GM19193 (cell line): Measurements from ENCODE around the gene GNL2.

Experiments used
- POLR2A ChIP-seq: IDR thresholded peaks from 4 replicates; pipeline ENCODE4 v1.6.1; 2011; ENCODE audit not compliant: insufficient read depth, insufficient read length; ENCODE audit errors: extremely low read depth

Gene GNL2

GRCh38 chr1:37621326-37621870, 25.7 kb upstream of the GNL2 start:
- TF ChIP-seq POLR2A: no peak

GRCh38 chr1:37620707-37621106, 25.0 kb upstream of the GNL2 start:
- no peak for TF ChIP-seq POLR2A

GRCh38 chr1:37616330-37616729, 20.6 kb upstream of the GNL2 start:
- TF ChIP-seq POLR2A: no peak

- no peak for TF ChIP-seq POLR2A
These were observed 18.4 kb upstream of the GNL2 start for GRCh38 chr1:37614105-37614504.

GRCh38 chr1:37612186-37612585, 16.4 kb upstream of the GNL2 start:
- no peak for TF ChIP-seq POLR2A

- no peak for TF ChIP-seq POLR2A
These were observed 14.3 kb upstream of the GNL2 start for GRCh38 chr1:37609994-37610393.

GRCh38 chr1:37609002-37609401, 13.3 kb upstream of the GNL2 start:
- TF ChIP-seq POLR2A: no peak

GRCh38 chr1:37606481-37607263, 10.9 kb upstream of the GNL2 start:
- TF ChIP-seq POLR2A: no peak

- no peak for TF ChIP-seq POLR2A
These were observed 10.2 kb upstream of the GNL2 start for GRCh38 chr1:37605806-37606474.

- no peak for TF ChIP-seq POLR2A
These were observed 9.4 kb upstream of the GNL2 start for GRCh38 chr1:37605061-37605650.

- TF ChIP-seq POLR2A: no peak
These were observed 7.3 kb upstream of the GNL2 start for GRCh38 chr1:37602750-37603694.

- no peak for TF ChIP-seq POLR2A
These were observed 5.7 kb upstream of the GNL2 start for GRCh38 chr1:37601441-37601840.

- no peak for TF ChIP-seq POLR2A
These were observed 4.2 kb upstream of the GNL2 start for GRCh38 chr1:37599940-37600339.

GRCh38 chr1:37596182-37596667, 488 bp upstream of the GNL2 start:
- no peak for TF ChIP-seq POLR2A
